GM11168 (cell line): Measurements from ENCODE around the gene PEAK1.
"Not testable (repeated sequence)": the region's sequence is repeated elsewhere in the genome, so short reads cannot be mapped to it uniquely, and the experiment has no call there.

Source experiments
- in situ Hi-C: fragments of 300-500 bp; cut with MboI; formaldehyde crosslinking; loops from one replicate; pipeline ENCODE4 v1.12.0; 2022; ENCODE audit warnings: low sequenced_read_pairs; ENCODE audit not compliant: unreplicated experiment

PEAK1 gene

DNA sequence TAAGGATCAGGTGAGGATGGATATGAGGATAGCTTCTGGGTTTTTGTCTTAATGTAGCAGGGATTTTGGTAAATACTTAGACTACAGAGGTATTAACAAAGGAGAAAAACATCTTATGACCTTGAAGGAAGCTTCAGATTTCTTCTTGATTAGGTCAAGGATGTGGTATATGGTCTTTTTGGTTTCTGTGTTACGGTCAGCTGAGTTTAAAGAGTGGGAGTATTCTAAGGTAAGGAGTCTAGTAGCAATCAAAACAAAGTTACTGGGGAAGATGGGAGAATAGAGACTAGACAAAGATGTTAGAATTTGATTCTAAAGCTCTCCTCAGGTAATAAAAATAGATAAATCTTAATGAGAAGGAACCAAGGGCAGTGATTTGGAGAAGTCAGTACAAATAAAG is 7.0 kb upstream of the PEAK1 start:
- in situ Hi-C loops: loop anchor here (10.0 kb wide), 1 partner anchor 242 kb away; no protein-coding TSS in a partner anchor

GRCh38 chr15:77426377-77426776 is 6.5 kb upstream of the PEAK1 start:
- in situ Hi-C loops: loop anchor here (10.0 kb wide), 1 partner anchor 242 kb away; no protein-coding TSS in a partner anchor

- in situ Hi-C loops: loop anchor here (10.0 kb wide), 1 partner anchor 240 kb away; no protein-coding TSS in a partner anchor
These were observed 5.2 kb upstream of the PEAK1 start for GRCh38 chr15:77425104-77425503.

DNA sequence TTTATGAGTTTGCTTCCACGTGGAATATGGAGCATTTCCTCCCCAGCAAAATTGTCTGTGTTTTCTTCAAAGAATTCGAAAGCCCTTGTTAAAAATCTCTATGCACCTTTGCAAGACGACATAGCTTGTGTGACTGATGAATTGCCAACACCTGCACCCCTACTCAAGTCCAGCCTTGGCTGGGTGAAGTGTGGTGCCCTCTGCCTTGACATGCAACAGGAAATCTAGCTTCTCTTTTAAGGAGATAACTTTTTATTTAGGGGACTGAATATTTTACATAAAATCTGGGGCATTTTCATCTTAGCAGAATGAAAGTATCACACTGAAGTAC is 1.4 kb upstream of the PEAK1 start:
- in situ Hi-C loops: loop anchor here (10.0 kb wide), 1 partner anchor 237 kb away; no protein-coding TSS in a partner anchor

DNA sequence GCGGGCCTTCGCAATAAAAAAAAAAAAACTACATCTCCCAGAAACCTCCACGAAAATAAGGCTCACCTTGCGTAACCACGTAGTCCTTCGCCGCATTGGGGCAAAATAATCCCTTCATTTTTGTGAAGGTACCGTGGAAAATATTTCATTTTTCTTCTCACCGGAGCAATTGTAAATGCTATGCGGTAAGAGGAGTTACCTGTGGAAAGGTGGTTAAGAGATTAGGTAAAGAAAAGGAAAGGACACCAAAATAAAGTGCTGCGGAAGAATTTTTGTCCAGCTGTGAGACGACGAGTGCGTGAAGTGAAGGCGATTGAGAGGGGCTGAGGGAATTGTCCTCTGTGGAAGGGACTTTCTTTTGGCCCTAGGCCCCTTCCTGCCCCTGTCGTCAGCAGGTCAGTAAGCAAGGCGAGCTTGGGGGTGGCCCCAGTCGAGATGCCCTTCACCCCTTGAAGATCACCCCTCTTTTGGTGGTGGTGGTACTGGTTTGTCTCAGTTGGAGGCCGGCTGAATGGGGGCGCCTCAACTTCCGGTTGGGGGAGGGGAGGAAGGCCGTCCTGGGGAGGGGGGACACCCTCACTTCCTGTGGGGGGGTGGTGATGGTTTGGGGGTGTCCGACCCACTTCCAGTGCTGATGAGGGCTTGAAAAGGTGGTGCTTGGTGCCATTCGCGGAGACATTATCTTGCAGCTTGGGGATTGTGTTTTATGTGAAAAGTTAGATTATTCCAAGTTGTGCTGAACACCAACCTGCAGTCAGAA is 886 bp upstream of the PEAK1 start, which contains the start of gene HMG20A:
TSS of gene HMG20A (plus strand) at position 279 of the 760 bp plus-strand sequence. CDS start 37,520 bp downstream, outside the sequence.
- in situ Hi-C loops: loop anchor here (10.0 kb wide), 1 partner anchor 236 kb away; no protein-coding TSS in a partner anchor

DNA sequence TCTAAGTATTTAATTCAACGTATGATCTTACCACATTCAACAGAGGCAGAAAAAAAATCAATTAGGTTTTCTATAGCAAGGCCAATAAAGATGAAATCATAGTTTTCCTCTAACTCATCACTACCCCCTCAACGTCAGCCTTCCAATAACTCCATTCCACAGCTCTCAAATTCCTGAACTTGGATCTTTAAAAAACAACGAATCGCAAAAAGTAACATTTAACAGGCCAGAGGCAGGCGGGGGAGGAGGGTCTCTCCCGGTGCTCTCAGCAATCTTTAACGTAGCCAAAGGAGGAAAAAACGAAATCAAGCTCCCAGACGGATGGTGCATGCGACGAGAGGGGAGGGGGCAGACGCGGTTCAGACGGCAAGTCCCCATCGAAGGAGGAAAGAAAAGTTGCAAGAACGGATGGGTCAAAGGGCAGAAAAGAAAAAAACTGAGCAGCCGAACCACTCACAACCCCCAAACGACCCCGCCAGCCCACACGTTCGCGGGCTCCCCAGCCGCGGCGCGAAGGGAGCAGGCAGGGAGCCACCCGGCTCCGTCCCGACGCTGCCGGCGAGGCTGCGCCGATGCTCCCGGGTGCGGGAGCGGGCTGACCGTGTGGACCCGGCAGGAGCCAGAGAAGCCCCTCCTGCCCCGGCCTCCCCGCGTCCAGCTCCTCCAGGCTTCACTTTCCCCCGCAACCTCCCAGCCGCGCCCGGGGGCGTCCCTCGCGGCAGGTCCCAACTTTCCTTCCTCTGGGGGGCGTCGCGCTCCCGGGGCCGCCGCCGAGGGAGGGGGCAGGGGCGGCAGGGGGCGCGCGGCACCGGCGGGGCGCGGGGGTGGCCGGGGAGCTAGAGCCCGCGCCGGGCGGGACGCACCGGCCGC is 703 bp downstream of the PEAK1 start:
- in situ Hi-C loops: no loop called here

- in situ Hi-C loops: no loop called here
These were observed 1.4 kb downstream of the PEAK1 start for GRCh38 chr15:77418391-77418965.

- in situ Hi-C loops: no loop called here
These were observed 2.3 kb downstream of the PEAK1 start for GRCh38 chr15:77417602-77418001.

DNA sequence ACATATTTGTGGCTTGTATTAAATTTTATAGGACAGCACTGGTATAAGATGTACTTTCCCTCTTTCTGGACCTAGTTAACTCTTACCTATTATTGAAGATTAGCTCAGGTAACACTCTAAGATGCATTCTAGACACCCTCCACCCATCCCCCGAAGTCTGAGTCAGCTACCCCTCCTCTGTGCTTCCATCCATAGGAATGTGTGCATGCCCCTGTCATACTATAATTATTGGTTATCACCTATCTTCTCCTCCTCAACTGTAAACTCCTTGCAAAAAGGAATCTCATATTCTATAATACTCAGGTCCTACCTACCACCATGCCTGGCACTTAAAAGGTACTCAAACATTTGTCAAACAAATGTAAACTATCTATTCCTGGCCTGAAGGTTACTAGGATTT is 3.0 kb downstream of the PEAK1 start:
- in situ Hi-C loops: no loop called here

GRCh38 chr15:77416148-77416455 is 3.8 kb downstream of the PEAK1 start:
- in situ Hi-C loops: no loop called here

DNA sequence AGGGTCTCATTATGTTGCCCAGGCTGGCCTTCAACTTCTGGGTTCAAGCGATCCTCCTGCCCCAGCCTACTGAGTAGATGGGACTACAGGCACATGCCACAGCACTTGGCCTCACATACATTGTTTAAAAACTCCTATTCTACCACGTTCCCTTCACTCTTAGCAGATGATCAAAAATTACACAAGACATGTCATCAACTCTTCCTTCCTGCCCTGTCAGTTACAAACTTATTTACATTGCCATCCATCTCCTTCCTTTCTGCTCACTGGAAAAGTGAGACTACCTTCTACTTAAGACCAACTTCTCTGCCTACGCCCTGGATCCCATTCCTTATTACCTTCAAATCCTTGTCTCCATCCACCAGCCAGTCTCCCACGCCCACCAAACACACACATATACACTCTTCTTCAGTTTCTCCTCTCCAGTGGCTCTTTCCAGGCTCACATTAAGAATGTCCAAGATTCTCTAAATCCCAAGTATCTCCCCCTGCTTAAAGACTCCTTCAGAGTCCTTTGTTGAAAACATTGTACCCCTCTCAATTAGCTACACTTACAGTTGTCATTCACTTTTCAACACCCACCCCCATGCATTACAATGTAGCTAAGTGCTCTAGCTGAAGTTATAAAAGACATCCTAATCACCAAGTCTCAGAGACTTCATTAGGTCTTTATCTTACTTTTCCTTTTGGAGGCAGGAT is 4.3 kb downstream of the PEAK1 start:
- in situ Hi-C loops: no loop called here

DNA sequence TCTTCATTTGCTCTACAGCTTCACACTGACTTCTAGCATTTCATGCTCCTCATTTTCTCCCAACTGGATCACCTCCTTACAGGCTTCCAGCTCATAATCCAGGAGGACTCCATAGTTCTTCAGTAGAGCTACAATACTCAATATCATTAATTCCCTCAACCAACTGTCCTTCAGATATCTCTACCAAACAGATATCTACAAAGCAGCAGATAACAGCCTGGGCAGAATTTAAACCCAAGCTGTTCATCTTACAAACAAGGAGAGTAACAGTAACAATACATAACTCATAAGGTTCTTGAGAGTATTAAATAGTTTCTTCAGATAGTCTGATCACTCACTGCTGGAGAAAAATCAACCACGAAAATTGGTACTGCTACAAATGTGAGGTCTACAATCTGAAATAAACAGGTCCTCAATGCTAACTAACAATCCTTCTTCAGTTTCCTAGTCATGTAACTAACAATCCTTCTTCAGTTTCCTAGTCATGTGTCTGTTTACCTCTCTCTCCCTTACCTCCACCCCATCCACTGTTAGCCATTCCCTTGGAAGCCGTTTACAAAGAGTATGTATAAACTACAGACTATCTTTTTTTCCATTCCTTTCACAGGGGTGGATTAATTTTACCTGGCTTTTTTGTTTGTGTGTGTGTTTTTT is 5.0 kb downstream of the PEAK1 start:
- in situ Hi-C loops: no loop called here

DNA sequence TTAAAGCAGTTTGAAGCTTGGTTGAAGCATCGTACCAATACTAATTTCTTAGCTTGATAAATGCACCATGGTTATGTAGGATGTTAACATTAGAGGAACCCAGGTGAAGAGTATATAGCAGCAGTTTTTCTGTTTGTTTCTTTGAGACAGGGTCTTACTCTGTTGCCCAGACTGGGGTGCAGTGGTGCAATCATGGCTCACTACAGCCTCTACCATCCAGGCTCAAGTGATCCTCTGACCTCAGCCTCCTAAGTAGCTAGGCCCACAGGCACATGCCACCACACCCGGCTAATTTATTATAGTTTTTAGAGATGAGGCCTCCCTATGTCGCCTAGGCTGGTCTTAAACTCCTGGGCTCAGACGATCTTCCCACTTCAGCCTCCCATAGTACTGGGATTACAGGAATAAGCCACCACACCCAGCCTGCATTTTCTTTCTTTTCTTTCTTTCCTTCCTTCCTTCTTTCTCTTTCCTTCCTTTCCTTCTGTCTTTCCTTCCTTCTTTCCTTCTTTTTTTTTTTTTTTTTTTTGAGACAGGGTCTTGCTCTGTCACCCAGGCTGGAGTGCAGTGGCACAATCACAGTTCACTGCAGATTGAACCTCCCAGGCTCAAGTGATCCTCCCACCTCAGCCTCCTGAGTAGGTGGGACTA is 6.1 kb downstream of the PEAK1 start:
- in situ Hi-C loops: no loop called here

DNA sequence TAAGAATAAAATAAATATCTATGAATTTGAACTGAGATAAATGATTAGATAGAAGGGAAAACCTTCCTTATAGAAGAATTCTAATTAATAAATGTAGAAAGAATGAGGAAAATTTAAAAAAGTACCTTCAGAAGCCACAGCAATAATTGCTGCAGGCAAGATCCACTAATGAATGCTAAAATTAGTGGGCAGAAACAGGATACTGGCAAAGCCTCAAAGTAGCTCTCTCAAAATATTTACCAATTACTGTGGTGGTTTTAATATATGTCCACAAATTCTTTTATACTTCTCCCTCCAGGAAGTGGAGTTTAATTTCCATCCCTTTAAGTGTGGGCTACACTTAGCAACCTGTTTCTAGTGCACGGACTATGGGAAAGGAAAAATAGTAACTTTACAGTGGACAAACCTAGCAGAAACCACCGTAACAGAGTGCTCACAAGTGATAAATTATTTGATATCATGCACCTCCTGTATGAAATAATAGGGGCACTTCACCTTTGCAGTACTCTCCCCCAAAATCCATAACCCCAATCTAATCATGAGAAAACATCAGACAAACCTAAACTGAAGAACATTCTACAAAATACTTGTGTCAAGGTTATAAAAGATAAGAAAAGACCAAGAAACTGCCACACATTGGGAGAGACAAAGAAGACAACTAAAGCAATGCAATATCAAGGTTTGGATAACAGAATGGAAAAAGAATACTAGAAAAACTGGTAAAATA is 6.8 kb downstream of the PEAK1 start:
- in situ Hi-C loops: no loop called here

DNA sequence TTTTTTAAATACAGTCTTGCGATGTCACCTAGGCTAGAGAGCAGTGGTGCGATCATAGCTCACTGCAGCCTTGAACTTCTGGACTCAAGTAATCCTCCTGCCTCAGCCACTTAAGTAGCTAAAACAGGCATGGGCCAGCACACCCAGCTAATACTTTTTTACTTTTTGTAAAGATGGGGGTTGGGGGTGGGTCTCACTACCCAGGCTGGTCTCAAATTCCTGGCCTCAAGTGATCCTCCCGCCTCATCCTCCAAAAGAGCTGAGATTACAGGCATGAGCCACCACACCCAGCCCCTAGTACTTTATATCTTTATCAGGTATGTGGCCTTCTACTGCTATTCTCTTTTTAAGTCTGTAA is 8.3 kb downstream of the PEAK1 start:
- in situ Hi-C loops: no loop called here

DNA sequence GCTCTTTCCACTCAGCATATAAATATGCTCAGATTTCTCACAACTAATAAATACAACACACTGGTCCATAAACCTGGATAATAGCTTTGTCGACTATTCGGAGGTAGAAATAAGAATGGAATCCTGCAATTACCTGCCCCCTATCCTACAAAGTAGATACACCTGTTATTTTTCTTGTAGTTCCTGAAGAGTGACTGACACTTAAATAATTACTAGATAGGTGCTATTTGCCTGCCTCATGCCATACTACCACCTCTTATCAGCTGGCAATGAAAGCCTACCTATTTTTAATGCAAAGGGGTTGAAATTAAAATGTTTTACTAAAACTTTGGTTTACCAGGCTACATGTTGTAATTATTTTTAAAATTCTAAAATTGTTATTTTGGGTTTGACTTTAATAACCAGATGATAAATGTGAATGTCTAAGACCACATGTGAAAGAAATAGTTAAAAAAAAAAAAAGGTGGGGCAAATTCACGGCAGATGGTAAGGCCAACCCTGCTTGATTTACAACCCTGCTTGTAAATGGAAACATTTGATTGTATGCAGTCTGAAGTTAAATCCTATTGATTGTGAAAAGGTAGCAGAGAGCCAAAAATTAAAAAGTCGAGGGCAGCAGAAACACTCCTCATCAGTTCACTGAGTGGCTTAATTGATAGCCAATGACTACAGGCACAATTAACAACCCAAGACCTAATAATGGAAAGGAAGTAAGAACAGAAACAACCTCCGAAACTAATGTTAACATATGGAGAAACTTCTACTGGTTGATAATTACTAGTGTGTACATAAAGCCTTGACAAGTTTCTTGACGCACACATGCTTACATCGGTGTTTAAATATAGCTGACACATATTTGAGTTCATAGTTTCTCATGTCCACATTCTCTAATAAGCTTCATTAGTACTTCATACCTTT is 8.9 kb downstream of the PEAK1 start:
- in situ Hi-C loops: no loop called here

GRCh38 chr15:77410157-77410500 is 9.8 kb downstream of the PEAK1 start:
- in situ Hi-C loops: not testable (repeated sequence)
